ENCODE results near the gene KRTAP5-8.
"Not testable (repeated sequence)": the region's sequence is repeated elsewhere in the genome, so short reads cannot be mapped to it uniquely, and the experiment has no call there.

Gene KRTAP5-8

DNA sequence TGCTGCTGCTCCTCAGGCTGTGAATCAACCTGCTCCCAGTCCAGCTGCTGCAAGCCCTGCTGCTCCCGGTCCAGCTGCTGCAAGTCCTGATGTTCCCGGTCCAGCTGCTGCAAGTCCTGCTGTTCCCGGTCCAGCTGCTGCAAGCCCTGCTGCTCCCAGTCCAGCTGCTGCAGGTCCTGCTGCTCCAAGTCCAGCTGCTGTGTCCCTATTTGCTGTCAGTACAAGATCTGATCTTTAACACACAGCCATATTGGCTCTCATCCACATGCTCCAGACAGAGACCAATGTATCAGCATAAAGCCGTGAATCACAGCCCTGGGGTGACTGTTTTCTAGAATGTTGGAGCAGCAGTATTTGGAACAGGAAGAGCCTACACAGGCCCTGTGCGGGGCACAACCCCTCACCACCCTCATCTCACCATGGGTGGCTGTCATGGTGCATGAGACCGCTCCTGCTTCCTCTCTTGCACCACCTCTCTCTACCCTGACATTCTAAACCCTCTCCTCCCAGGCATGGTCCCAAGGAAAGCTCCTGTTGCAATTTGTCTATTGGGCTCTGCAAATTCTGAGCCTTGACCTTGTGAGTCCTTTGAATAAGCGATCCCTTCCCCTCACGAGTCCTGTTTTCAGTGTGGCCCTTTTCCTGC lies 31.0 kb downstream of the KRTAP5-8 start:
- DNase-seq (ENCODE audit: insufficient read length) (no peak), FAIRE-seq (no peak)
- TF ChIP-seq TAF1 (IDR thresholded peaks at IDR 0.05; ENCODE audit: borderline replicate concordance, low read depth, low read length) (no peak), POLR2A (IDR thresholded peaks at IDR 0.05; ENCODE audit: low read depth, low read length) (no peak), POLR2AphosphoS5 (IDR thresholded peaks at IDR 0.05; ENCODE audit: low read depth, low read length) (no peak)

DNA sequence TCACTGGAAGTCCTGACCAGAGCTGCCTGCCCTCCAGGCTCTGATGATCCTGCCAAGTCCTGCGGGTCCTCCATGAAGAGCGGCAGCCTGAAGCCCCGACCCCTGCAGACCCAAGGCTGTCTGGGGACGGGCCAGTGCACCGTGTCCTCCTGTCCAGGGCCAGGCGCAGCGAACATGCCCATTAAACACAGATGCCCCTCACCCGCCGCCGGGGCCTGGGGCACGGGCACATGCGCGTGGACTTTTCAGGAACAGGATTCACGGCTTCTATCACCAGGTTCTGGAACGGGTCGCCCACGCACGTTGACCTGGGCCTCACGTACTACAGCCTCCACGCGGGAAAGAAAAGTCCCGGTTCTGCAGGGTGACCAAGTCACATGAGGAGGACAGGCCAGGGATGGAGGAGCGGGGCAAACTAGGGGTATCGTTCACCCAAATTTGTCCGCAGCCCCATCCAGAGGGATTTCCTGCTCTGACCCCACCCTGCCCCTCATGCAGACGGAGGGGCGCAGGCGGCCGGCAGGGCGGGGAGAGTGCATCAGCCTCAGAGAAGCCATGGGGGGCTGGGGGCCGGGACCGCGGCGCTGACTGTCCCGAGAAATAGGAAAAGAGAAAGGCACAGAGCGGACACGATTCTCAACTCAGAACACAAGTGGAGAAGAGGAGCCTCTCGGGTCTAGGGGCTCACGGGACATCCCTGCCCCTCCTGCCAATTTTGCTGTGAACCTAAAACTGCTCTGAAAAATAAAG lies 33.5 kb downstream of the KRTAP5-8 start:
- not testable (repeated sequence) for DNase-seq (ENCODE audit: insufficient read length)

DNA sequence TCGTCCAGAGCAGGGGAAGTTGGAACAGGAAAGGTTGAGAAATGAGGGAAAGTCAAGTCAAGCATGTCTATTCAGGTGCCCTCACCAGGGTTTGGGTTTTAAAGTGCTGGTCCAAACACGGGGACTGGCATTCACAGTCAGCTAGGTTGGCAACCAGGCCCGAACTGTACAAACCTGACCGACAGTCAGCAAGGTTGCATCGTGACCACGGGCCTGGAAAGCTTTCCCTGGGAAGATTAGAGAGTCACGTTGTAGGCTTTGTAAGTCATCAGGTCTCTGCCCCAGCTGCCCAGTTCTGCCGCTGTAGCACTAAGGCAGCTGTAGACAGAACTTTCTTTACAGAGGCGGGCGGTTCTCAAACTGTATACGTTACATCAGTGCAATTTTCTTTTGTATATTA lies 35.0 kb downstream of the KRTAP5-8 start:
- no peak for FAIRE-seq
- no peak for DNase-seq (ENCODE audit: insufficient read length)

More for the DNA sequence above, 33.5 kb downstream of the KRTAP5-8 start:
- not testable (repeated sequence) for FAIRE-seq

DNA sequence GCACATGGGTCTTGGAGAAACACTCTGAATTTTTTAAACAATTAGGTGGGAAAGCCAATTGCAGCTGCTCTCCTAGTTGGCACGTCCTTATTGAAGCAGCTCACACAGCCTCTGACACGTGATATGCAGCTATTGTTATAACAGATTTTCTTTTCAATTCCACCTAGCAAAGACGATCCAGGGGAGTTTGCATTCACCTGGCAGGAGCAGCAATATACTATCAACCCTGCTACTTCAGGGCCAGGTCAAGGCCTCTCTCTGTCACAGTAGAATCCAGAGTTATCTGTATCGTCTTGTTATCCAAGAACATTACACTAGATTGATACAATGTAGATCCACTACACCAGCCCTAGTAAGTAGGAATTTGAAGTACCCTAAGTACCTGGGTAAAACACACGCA lies 36.6 kb downstream of the KRTAP5-8 start:
- FAIRE-seq (no peak), DNase-seq (ENCODE audit: insufficient read length) (no peak)
- TF ChIP-seq POLR2A (IDR thresholded peaks at IDR 0.05; ENCODE audit: low read depth, low read length): no peak
- no peak for TF ChIP-seq POLR2AphosphoS5 (IDR thresholded peaks at IDR 0.05; ENCODE audit: low read depth, low read length)
- TF ChIP-seq TAF1 (IDR thresholded peaks at IDR 0.05; ENCODE audit: borderline replicate concordance, low read depth, low read length): no peak

More for the DNA sequence above, 35.0 kb downstream of the KRTAP5-8 start:
- TF ChIP-seq TAF1 (IDR thresholded peaks at IDR 0.05; ENCODE audit: borderline replicate concordance, low read depth, low read length): no peak
- no peak for TF ChIP-seq POLR2A (IDR thresholded peaks at IDR 0.05; ENCODE audit: low read depth, low read length)
- no peak for TF ChIP-seq POLR2AphosphoS5 (IDR thresholded peaks at IDR 0.05; ENCODE audit: low read depth, low read length)

DNA sequence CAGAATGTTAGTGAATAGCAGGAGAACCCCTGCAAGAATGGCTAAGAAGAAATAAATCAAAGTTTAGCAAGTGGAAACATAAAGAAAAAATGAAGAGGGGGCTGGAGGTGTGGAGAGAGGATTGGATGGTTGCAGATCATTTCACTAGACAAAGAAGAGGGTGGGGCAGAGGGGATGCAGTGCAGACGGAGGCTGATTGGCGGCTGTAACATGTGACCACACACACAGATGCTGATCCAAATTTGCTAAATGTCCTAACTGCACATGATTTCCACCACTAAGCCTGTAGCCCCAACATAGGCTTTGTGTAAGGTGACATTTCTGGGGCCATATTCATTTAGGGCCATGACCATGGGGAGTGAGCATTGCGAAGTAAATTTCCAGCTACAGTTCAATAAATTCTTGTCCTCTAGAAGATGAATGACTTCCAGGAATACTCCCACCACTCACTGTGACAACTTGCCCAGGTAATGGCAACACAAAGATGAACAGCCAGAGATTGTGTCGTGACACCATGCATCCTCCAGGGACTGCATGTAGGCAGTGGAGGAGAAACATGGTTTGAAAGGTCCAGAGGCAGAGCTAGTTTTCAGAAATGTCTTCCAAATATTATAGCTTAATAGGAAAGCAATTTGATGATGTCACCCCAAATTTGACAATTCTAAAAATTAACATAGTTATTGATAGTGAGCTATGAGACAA lies 38.0 kb downstream of the KRTAP5-8 start:
- FAIRE-seq: no peak

DNA sequence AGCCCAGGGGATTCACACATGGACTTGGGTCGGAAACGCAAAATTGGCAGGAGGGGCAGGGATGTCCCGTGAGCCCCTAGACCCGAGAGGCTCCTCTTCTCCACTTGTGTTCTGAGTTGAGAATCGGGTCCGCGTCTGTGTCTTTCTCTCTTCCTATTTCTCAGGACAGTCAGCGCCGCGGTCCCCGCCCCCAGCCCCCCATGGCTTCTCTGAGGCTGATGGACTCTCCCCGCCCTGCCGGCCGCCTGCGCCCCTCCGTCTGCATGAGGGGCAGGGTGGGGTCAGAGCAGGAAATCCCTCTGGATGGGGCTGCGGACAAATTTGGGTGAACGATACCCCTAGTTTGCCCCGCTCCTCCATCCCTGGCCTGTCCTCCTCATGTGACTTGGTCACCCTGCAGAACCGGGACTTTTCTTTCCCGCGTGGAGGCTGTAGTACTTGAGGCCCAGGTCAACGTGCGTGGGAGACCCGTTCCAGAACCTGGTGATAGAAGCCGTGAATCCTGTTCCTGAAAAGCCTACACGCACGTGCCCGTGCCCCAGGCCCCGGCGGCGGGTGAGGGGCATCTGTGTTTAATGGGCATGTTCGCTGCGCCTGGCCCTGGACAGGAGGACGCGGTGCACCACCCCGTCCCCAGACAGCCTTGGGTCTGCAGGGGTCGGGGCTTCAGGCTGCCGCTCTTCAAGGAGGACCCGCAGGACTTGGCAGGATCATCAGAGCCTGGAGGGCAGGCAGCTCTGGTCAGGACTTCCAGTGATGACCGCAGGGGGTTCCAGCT lies 39.1 kb downstream of the KRTAP5-8 start:
- not testable (repeated sequence) for DNase-seq (ENCODE audit: insufficient read length)

More for the DNA sequence above, 38.0 kb downstream of the KRTAP5-8 start:
- no peak for DNase-seq (ENCODE audit: insufficient read length)
- TF ChIP-seq TAF1 (IDR thresholded peaks at IDR 0.05; ENCODE audit: borderline replicate concordance, low read depth, low read length) (no peak), POLR2AphosphoS5 (IDR thresholded peaks at IDR 0.05; ENCODE audit: low read depth, low read length) (no peak), POLR2A (IDR thresholded peaks at IDR 0.05; ENCODE audit: low read depth, low read length) (no peak)

DNA sequence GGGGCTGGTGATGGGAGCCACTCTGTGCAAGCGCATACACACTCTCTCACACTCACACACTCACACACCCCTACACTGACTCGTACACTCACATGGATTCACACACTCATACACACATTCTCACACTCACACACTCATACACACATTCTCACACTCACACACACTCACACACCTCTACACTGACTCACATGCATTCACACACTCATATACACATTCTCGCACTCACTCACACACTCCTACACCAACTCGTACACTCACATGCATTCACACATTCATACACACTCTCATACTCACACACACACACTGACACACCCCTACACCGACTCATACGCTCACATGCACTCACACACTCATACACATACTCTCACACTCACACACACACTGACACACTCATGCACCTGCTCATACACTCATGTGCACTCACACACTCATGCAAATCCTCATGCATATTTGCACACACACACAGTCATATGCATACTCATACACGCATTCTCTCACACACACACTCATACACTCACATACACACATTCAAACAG lies 39.7 kb downstream of the KRTAP5-8 start:
- FAIRE-seq (no peak), DNase-seq (ENCODE audit: insufficient read length) (no peak)
- TF ChIP-seq POLR2AphosphoS5 (IDR thresholded peaks at IDR 0.05; ENCODE audit: low read depth, low read length) (no peak), TAF1 (IDR thresholded peaks at IDR 0.05; ENCODE audit: borderline replicate concordance, low read depth, low read length) (no peak), POLR2A (IDR thresholded peaks at IDR 0.05; ENCODE audit: low read depth, low read length) (no peak)

More for the DNA sequence above, 39.1 kb downstream of the KRTAP5-8 start:
- not testable (repeated sequence) for FAIRE-seq

DNA sequence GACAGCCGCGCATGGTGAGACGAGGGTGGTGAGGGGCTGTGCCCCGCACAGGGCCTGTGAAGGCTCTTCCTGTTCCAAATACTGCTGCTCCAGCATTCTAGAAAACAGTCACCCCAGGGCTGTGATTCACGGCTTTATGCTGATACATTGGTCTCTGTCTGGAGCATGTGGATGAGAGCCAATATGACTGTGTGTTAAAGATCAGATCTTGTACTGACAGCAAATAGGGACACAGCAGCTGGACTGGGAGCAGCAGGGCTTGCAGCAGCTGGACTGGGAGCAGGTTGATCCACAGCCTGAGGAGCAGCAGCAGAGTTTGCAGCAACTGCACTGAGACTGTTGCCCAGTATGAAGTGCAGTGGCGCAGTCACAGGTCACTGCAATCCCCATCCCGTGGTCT lies 41.7 kb downstream of the KRTAP5-8 start:
- FAIRE-seq; DNase-seq (ENCODE audit: insufficient read length): not testable (repeated sequence)

DNA sequence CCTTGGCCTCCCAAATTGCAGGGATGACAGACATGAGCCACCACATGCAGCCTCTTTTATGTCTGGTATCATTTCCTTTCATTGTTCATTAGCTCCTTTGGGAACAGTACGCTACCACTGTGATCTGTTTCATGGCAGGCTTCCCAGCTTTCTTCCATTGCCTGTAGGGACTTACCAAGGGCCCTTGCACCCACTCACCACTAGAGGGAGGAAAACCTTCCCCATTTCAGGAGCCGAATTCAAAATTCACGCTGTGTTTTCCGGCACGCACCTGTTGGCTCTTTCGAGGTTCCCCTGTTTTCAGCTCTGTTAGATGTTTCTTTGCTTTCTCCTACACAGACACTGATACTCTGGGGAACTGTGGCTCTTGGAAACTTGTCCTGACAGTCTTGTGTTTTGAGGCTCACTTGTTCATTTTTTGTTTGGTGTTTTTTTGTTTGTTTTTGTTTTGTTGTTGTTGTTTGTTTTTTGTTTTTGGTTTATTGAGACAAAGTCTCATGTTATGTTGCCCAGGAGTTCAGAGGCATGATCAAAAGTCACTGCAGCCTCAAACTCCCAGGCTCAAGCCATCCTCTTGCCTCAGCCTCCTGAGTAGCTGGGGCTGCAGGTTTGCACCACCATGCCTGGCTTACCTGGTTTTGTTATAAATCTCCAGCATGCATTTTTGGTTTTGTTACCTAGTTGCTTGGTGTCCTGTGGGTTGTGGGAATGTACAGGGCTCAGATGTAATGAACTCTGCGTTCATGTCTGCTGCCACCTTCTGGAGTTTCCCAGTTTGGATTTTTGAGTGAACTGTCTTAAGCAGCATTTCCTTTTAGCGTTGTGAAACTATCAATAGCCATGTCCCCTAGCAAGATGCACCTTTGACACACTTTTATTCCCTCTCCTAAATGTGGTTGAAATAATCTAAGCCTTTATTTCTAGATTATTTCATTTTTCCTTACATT lies 42.5 kb downstream of the KRTAP5-8 start:
- FAIRE-seq (no peak), DNase-seq (ENCODE audit: insufficient read length) (peak; percentile 36)
- TF ChIP-seq POLR2AphosphoS5 (IDR thresholded peaks at IDR 0.05; ENCODE audit: low read depth, low read length): no peak
- no peak for TF ChIP-seq POLR2A (IDR thresholded peaks at IDR 0.05; ENCODE audit: low read depth, low read length)
- no peak for TF ChIP-seq TAF1 (IDR thresholded peaks at IDR 0.05; ENCODE audit: borderline replicate concordance, low read depth, low read length)

DNA sequence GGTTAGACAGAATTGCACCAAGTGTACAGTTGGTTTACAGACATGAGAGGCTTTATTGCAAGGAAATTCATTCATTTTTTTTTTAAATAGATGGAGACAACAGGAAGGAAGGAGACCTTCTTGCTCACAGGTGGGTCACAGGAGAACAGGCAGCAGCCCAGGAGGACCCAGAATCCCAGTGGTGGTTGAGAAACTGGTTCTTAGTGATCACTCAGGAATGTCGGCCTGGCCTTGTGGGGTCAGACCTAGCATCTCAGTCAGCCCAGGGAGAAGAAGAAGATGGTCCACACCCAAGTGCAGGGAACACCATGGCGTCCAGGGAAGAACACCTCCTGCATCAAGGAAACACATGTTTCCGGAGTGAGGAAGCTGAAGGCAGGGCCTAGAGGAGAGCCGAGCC lies 44.0 kb downstream of the KRTAP5-8 start:
- DNase-seq (ENCODE audit: insufficient read length): no peak
- FAIRE-seq: no peak
- TF ChIP-seq TAF1 (IDR thresholded peaks at IDR 0.05; ENCODE audit: borderline replicate concordance, low read depth, low read length): no peak
- TF ChIP-seq POLR2AphosphoS5 (IDR thresholded peaks at IDR 0.05; ENCODE audit: low read depth, low read length): no peak
- no peak for TF ChIP-seq POLR2A (IDR thresholded peaks at IDR 0.05; ENCODE audit: low read depth, low read length)
